Neural cell (in vitro differentiated cells): ENCODE results near the gene HSD17B4. TPM values are rescaled to one million over a fixed set of nuclear protein-coding genes. Genes with fewer than 3 reads are reported as not detected.

Source experiments
- H2AFZ ChIP-seq: fragments of 200-600, 300-800 bp; sonication (generic), shearing (Covaris generic); 2 replicates; pipeline ENCODE4 v1.6.0; 2014; ENCODE audit warnings: low read depth, mild to moderate bottlenecking, antibody characterized with exemption, low read length, moderate library complexity
- H3F3A ChIP-seq: fragments of 200-600 bp; shearing (Covaris generic); 2 replicates; pipeline ENCODE4 v1.6.1; 2016; ENCODE audit warnings: mild to moderate bottlenecking, moderate library complexity, mixed read lengths, antibody characterized with exemption, low read length; ENCODE audit not compliant: insufficient read depth, poor library complexity, severe bottlenecking
- H3K27ac ChIP-seq: fragments of 200-600, 300-800 bp; sonication (generic), shearing (Covaris generic); 2 replicates; pipeline ENCODE4 v1.5.1; 2014; ENCODE audit warnings: mild to moderate bottlenecking, low read length, moderate library complexity
- H3K27me3 ChIP-seq: fragments of 300-800, 200-600 bp; sonication (generic), shearing (Covaris generic); 2 replicates; pipeline ENCODE4 v1.6.0; 2014; ENCODE audit warnings: mild to moderate bottlenecking, low read depth, low read length, moderate library complexity; ENCODE audit not compliant: insufficient read depth
- H3K36me3 ChIP-seq: fragments of 300-800, 200-600 bp; sonication (generic), shearing (Covaris generic); 2 replicates; pipeline ENCODE4 v1.5.1; 2014; ENCODE audit warnings: mild to moderate bottlenecking, antibody characterized with exemption, low read length, moderate library complexity; ENCODE audit not compliant: insufficient read depth
- H3K4me2 ChIP-seq: fragments of 300-800, 200-600 bp; sonication (generic), shearing (Covaris generic); 2 replicates; pipeline ENCODE4 v1.6.0; 2014; ENCODE audit warnings: mild to moderate bottlenecking, low read length
- H3K4me3 ChIP-seq: fragments of 300-800, 200-600 bp; sonication (generic), shearing (Covaris generic); 2 replicates; pipeline ENCODE4 v1.5.1; 2014; ENCODE audit warnings: mild to moderate bottlenecking, low read length, moderate library complexity
- H3K79me2 ChIP-seq: fragments of 200-600 bp; shearing (Covaris generic); replicated peaks from 2 replicates; pipeline ENCODE4 v1.6.0; 2014; ENCODE audit warnings: mild to moderate bottlenecking, low read length, moderate library complexity; ENCODE audit not compliant: insufficient read depth
- H3K9ac ChIP-seq: fragments of 300-800, 200-600 bp; sonication (generic), shearing (Covaris generic); 2 replicates; pipeline ENCODE4 v1.6.1; 2016; ENCODE audit warnings: mild to moderate bottlenecking, low read length, mixed read lengths
- H3K9me2 ChIP-seq: fragments of 200-600 bp; shearing (Covaris generic); 2 replicates; pipeline ENCODE4 v1.6.1; 2016; ENCODE audit warnings: mild to moderate bottlenecking, low read length, mixed read lengths; ENCODE audit not compliant: insufficient read depth
- H3K9me3 ChIP-seq: fragments of 200-600, 300-800 bp; sonication (generic), shearing (Covaris generic); 2 replicates; pipeline ENCODE4 v1.6.1; 2016; ENCODE audit warnings: mild to moderate bottlenecking, mixed run types, low read length, moderate library complexity, mixed read lengths
- H4K20me1 ChIP-seq: fragments of 200-600 bp; shearing (Covaris generic); 2 replicates; pipeline ENCODE4 v1.6.1; 2016; ENCODE audit warnings: mild to moderate bottlenecking, mixed run types; ENCODE audit not compliant: insufficient read depth
- CTCF ChIP-seq: fragments of 450-650 bp; IDR thresholded peaks from 2 replicates; pipeline ENCODE4 v1.5.1; 2014; ENCODE audit warnings: antibody characterized with exemption, mild to moderate bottlenecking, moderate library complexity; ENCODE audit not compliant: poor library complexity, severe bottlenecking
- EP300 ChIP-seq: fragments of 450-650 bp; conservative IDR thresholded peaks from 2 replicates; pipeline ENCODE4 v1.6.1; 2014; ENCODE audit warnings: antibody characterized with exemption, mild to moderate bottlenecking, moderate library complexity; ENCODE audit not compliant: poor library complexity, severe bottlenecking
- EZH2 ChIP-seq: fragments of 200-600, 300-800 bp; shearing (Covaris generic), sonication (generic); IDR thresholded peaks from 2 replicates; pipeline ENCODE4 v1.6.1; 2014; ENCODE audit warnings: antibody characterized with exemption, low read length, borderline replicate concordance, mild to moderate bottlenecking; ENCODE audit not compliant: insufficient read depth, poor library complexity, severe bottlenecking
- MXI1 ChIP-seq: fragments of 450-650 bp; conservative IDR thresholded peaks from 2 replicates; pipeline ENCODE4 v1.6.1; 2014; ENCODE audit warnings: antibody characterized with exemption, mild to moderate bottlenecking; ENCODE audit not compliant: poor library complexity, severe bottlenecking
- POLR2AphosphoS5 ChIP-seq: IDR thresholded peaks from 2 replicates; pipeline ENCODE4 v1.6.1; 2012
- RAD21 ChIP-seq: fragments of 450-650 bp; conservative IDR thresholded peaks from 2 replicates; pipeline ENCODE4 v1.6.1; 2014; ENCODE audit warnings: antibody characterized with exemption, mild to moderate bottlenecking, moderate library complexity
- REST ChIP-seq: IDR thresholded peaks from 2 replicates; pipeline ENCODE4 v1.6.1; 2012; ENCODE audit warnings: borderline replicate concordance
- SMC3 ChIP-seq: fragments of 450-650 bp; conservative IDR thresholded peaks from 2 replicates; pipeline ENCODE4 v1.6.1; 2014; ENCODE audit warnings: antibody characterized with exemption, mild to moderate bottlenecking, moderate library complexity; ENCODE audit not compliant: poor library complexity
- TAF1 ChIP-seq: IDR thresholded peaks from 2 replicates; pipeline ENCODE4 v1.6.1; 2012; ENCODE audit warnings: low read depth
- polyA plus RNA-seq: library from polyadenylated mRNA; depleted of rRNA; stranded (reverse); fragments of >200 nt; gene quantifications from 2 replicates; pipeline ENCODE4 v1.2.3, GENCODE V29; 2014

HSD17B4 gene
- polyA plus RNA-seq, 1 donor from 2014 or later = 244 TPM

- Histone ChIP-seq H4K20me1 (no peaks in the 10 kb centered on the region), H3F3A (no peaks in the 10 kb centered on the region), H3K36me3 (no peaks in the 10 kb centered on the region), H3K9ac (no peak overlapping the region), H2AFZ (no peak overlapping the region), H3K4me3 (no peak overlapping the region), H3K79me2 (no peaks in the 10 kb centered on the region), H3K9me3 (no peaks in the 10 kb centered on the region), H3K9me2 (no peaks in the 10 kb centered on the region), H3K27me3 (no peaks in the 10 kb centered on the region), H3K4me2 (no peak overlapping the region), H3K27ac (no peak overlapping the region)
- TF ChIP-seq TAF1 (no peak), MXI1 (no peak), EP300 (no peak), CTCF (no peak), SMC3 (no peak), RAD21 (no peak), EZH2 (no peak), POLR2AphosphoS5 (no peak), REST (no peak)
These were observed 70.5 kb downstream of the HSD17B4 start for GRCh38 chr5:119522841-119523240.

- H3K4me2 ChIP-seq = no peak overlapping the region
- no peaks in the 10 kb centered on the region for H3K9me3 ChIP-seq
- H3K4me3 ChIP-seq = no peak overlapping the region
- H2AFZ ChIP-seq = no peak overlapping the region
- no peaks in the 10 kb centered on the region for H3K9me2 ChIP-seq
- H3K27ac ChIP-seq = no peak overlapping the region
- no peaks in the 10 kb centered on the region for H3K27me3 ChIP-seq
- H3K9ac ChIP-seq = no peak overlapping the region
- H3K79me2 ChIP-seq = no peaks in the 10 kb centered on the region
- H3K36me3 ChIP-seq = no peaks in the 10 kb centered on the region
- TF ChIP-seq POLR2AphosphoS5 = no peak
- no peak for TF ChIP-seq EZH2
- no peak for TF ChIP-seq SMC3
- no peak for TF ChIP-seq TAF1
- TF ChIP-seq EP300 = no peak
- TF ChIP-seq RAD21 = no peak
- no peak for TF ChIP-seq CTCF
- TF ChIP-seq MXI1 = no peak
- TF ChIP-seq REST = no peak
- H4K20me1 ChIP-seq = no peaks in the 10 kb centered on the region
- no peaks in the 10 kb centered on the region for H3F3A ChIP-seq
These were observed 72.2 kb downstream of the HSD17B4 start for GRCh38 chr5:119524485-119524884.
